Transverse colon (tissue), 4 donors: ENCODE results near the gene WIPF1. TPM values are rescaled to one million over a fixed set of nuclear protein-coding genes. Genes with fewer than 3 reads are reported as not detected.

Source experiments
- DNase-seq: peaks from one replicate; pipeline ENCODE4 v3.0.0-alpha.2; 2019
- H3K27ac ChIP-seq, 4 donors: fragments of 200-600 bp; sonication (generic); 2 replicates each; pipeline ENCODE4 v1.5.1; 2016 to 2018; ENCODE audit warnings: inconsistent platforms in 4 of 4
- H3K27me3 ChIP-seq: fragments of 200-600 bp; sonication (generic); 2 replicates; pipeline ENCODE4 v1.5.1; 2017; ENCODE audit warnings: inconsistent platforms
- H3K36me3 ChIP-seq, 4 donors: fragments of 200-600 bp; sonication (generic); 2 replicates each; pipeline ENCODE4 v1.5.1; 2017 to 2019; ENCODE audit warnings: inconsistent platforms in 4 of 4
- H3K4me1 ChIP-seq, 4 donors: fragments of 200-600 bp; sonication (generic); 2 replicates each; pipeline ENCODE4 v1.5.1; 2017 to 2020; ENCODE audit warnings: inconsistent platforms in 4 of 4
- H3K4me3 ChIP-seq, 4 donors: fragments of 200-600 bp; sonication (generic); 1 replicate in 1 of 4; 2 replicates in 3 of 4; pipeline versions ENCODE4 v1.5.1 to v1.6.1; 2017 to 2019; ENCODE audit warnings: inconsistent platforms in 4 of 4
- H3K9me3 ChIP-seq, 2 donors: fragments of 200-600 bp; sonication (generic); 2 replicates each; pipeline ENCODE4 v1.5.1; 2017 to 2019; ENCODE audit warnings: inconsistent platforms in 2 of 2
- CTCF ChIP-seq, 5 experiments: fragments of 200-600 bp in 3 of 5; fragments of 450-650 bp in 2 of 5; sonication (generic) in 3 of 5; IDR thresholded peaks; 1 replicate in 2 of 5; 2 replicates in 3 of 5; pipeline ENCODE4 v1.5.1; 2016 to 2017; ENCODE audit warnings: antibody characterized with exemption in 5 of 5, inconsistent platforms in 3 of 5, mild to moderate bottlenecking in 2 of 5, moderate library complexity in 1 of 5
- EP300 ChIP-seq: sonication (generic); formaldehyde crosslinking; IDR thresholded peaks from one replicate; pipeline ENCODE4 v1.6.1; 2017; ENCODE audit warnings: antibody characterized with exemption, low read depth
- POLR2A ChIP-seq: fragments of 450-650 bp; IDR thresholded peaks from one replicate; pipeline ENCODE4 v1.6.1; 2016; ENCODE audit warnings: antibody characterized with exemption, mild to moderate bottlenecking, moderate library complexity
- POLR2AphosphoS5 ChIP-seq, 3 donors: sonication (generic); formaldehyde crosslinking; IDR thresholded peaks; one replicate each; pipeline ENCODE4 v1.6.1; 2016; ENCODE audit warnings: antibody characterized with exemption in 3 of 3
- WGBS, 2 donors: methylation state at CpG; one replicate each; pipeline ENCODE4 v1.1.5; 2018; ENCODE audit warnings: low coverage in 1 of 2; 5-methylcytosine and 5-hydroxymethylcytosine counted together
- in situ Hi-C, 4 donors: fragments of 200-750 bp; cut with MboI; loops; one replicate each; pipeline versions ENCODE4 v1.15.0 to v1.15.1; 2017; ENCODE audit warnings: low sequenced_read_pairs in 3 of 4, low pct_ligation_motif_present in 1 of 4, low pct_unique_long_range_greater_than_20kb in 1 of 4
- intact Hi-C: fragments of 100-400 bp; cut with DNase I; formaldehyde crosslinking; loops from one replicate; pipeline ENCODE4 v1.15.1; 2023; ENCODE audit warnings: low total_unique reads
- total RNA-seq, 4 donors: library from RNA; depleted of rRNA; stranded (reverse); fragments of >200 nt; gene quantifications; one replicate each; pipeline ENCODE4 v1.1.0, GENCODE V29; 2016

Gene WIPF1
- total RNA-seq, 4 donors from 2014 or later: 8.5 to 32.6 (median 16.1) TPM

- no peak for TF ChIP-seq POLR2AphosphoS5 (IDR thresholded peaks at IDR 0.05)
- no peak for TF ChIP-seq POLR2A
- TF ChIP-seq CTCF (IDR thresholded peaks at IDR 0.05): no peak
- no peak for TF ChIP-seq EP300
- Histone ChIP-seq H3K4me3 (no peak overlapping the region), H3K27me3 (no peaks in the 10 kb centered on the region), H3K27ac (no peak overlapping the region), H3K36me3 (no peaks in the 10 kb centered on the region), H3K9me3 (no peaks in the 10 kb centered on the region), H3K4me1 (peaks cover 0 to under 1% (median 0%) of the 10 kb centered on the region in 4 donors)
- WGBS, 2 donors: 87% methylated on average over 7 of the region's 7 CpGs; no CpG with 5 or more reads in 1 of the 2 donors
- in situ Hi-C loops: no loop called here
- intact Hi-C loops: no loop called here
- no peak for DNase-seq
Observed at GRCh38 chr2:174624895-174625430, 27.4 kb upstream of the WIPF1 start.

- intact Hi-C loops: no loop called here
Observed at GRCh38 chr2:174623690-174624089, 26.1 kb upstream of the WIPF1 start.

GRCh38 chr2:174623106-174623637, 25.6 kb upstream of the WIPF1 start:
- intact Hi-C loops (no loop called here), in situ Hi-C loops (no loop called here)
- Histone ChIP-seq H3K27me3 (no peaks in the 10 kb centered on the region), H3K27ac (no peak overlapping the region), H3K9me3 (no peaks in the 10 kb centered on the region), H3K36me3 (no peaks in the 10 kb centered on the region), H3K4me1 (no peaks in the 10 kb centered on the region), H3K4me3 (no peak overlapping the region)
- DNase-seq: no peak
- no peak for TF ChIP-seq POLR2AphosphoS5 (IDR thresholded peaks at IDR 0.05)
- TF ChIP-seq POLR2A: no peak
- TF ChIP-seq EP300: no peak
- no peak for TF ChIP-seq CTCF (IDR thresholded peaks at IDR 0.05)
- 83 to 89% methylated on average over 1 to 2 of the region's 2 CpGs for WGBS, 2 donors

More at GRCh38 chr2:174623690-174624089, 26.1 kb upstream of the WIPF1 start:
- H3K4me1 ChIP-seq: no peaks in the 10 kb centered on the region
- no peaks in the 10 kb centered on the region for H3K9me3 ChIP-seq
- TF ChIP-seq POLR2A (no peak), EP300 (no peak), CTCF (IDR thresholded peaks at IDR 0.05) (no peak), POLR2AphosphoS5 (IDR thresholded peaks at IDR 0.05) (no peak)
- no peaks in the 10 kb centered on the region for H3K27me3 ChIP-seq
- H3K4me3 ChIP-seq: no peak overlapping the region
- DNase-seq: no peak
- no peak overlapping the region for H3K27ac ChIP-seq
- in situ Hi-C loops: no loop called here
- no peaks in the 10 kb centered on the region for H3K36me3 ChIP-seq

- H3K27ac ChIP-seq: no peak overlapping the region
- H3K36me3 ChIP-seq: no peaks in the 10 kb centered on the region
- no peak overlapping the region for H3K4me3 ChIP-seq
- no peaks in the 10 kb centered on the region for H3K9me3 ChIP-seq
- in situ Hi-C loops: no loop called here
- intact Hi-C loops: no loop called here
- WGBS, 2 donors: 92 to 100% methylated on average over 2 to 3 of the region's 3 CpGs
- H3K4me1 ChIP-seq: peaks cover 0 to 9% (median 2%) of the 10 kb centered on the region in 4 donors
- no peak for DNase-seq
- no peaks in the 10 kb centered on the region for H3K27me3 ChIP-seq
- TF ChIP-seq EP300: no peak
- no peak for TF ChIP-seq CTCF (IDR thresholded peaks at IDR 0.05)
- no peak for TF ChIP-seq POLR2A
- TF ChIP-seq POLR2AphosphoS5 (IDR thresholded peaks at IDR 0.05): no peak
Observed at GRCh38 chr2:174621323-174621722, 23.7 kb upstream of the WIPF1 start.
